HG03342 (cell line): Measurements from ENCODE around the gene EIF4A2.
A peak's percentile ranks its signal among the peaks of the same experiment; 100 is the strongest.
"Not testable (repeated sequence)": the region's sequence is repeated elsewhere in the genome, so short reads cannot be mapped to it uniquely, and the experiment has no call there.

Experiments
- ATAC-seq: cut with Tn5 transposase; IDR thresholded peaks from one replicate; pipeline ENCODE4 v1.9.1; 2021; ENCODE audit warnings: mild to moderate bottlenecking, moderate library complexity; ENCODE audit not compliant: unreplicated experiment

The EIF4A2 gene

DNA sequence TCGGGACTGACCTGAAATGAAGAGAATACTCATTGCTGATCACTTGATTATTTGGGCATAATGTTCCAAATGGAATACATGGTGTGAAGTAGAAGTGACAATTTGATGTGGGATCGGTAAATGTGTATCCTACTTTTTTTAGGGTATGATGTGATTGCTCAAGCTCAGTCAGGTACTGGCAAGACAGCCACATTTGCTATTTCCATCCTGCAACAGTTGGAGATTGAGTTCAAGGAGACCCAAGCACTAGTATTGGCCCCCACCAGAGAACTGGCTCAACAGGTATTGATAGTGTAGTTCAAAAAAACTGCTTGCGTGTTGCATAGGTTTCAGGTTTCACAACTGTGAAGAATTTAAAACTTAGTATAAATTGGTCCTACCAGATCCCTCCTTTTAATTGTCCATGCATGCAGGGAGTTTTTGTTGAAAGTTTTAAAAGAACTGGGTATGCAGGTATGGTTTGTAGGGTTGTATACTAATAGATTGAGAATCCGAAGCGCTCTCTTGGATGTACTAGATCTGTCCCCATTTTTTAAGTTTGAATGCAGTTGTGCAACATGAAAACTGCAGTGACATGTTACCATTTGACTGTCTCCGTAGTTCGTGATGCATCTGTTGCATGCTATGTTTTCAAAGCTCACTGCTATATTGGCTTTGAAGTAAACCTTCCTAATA is 1.6 kb downstream of the EIF4A2 start:
- no peak for ATAC-seq

GRCh38 chr3:186785495-186786018 is 2.2 kb downstream of the EIF4A2 start:
- ATAC-seq: no peak

- ATAC-seq: no peak
Measured at GRCh38 chr3:186786922-186787321, 3.5 kb downstream of the EIF4A2 start.

DNA sequence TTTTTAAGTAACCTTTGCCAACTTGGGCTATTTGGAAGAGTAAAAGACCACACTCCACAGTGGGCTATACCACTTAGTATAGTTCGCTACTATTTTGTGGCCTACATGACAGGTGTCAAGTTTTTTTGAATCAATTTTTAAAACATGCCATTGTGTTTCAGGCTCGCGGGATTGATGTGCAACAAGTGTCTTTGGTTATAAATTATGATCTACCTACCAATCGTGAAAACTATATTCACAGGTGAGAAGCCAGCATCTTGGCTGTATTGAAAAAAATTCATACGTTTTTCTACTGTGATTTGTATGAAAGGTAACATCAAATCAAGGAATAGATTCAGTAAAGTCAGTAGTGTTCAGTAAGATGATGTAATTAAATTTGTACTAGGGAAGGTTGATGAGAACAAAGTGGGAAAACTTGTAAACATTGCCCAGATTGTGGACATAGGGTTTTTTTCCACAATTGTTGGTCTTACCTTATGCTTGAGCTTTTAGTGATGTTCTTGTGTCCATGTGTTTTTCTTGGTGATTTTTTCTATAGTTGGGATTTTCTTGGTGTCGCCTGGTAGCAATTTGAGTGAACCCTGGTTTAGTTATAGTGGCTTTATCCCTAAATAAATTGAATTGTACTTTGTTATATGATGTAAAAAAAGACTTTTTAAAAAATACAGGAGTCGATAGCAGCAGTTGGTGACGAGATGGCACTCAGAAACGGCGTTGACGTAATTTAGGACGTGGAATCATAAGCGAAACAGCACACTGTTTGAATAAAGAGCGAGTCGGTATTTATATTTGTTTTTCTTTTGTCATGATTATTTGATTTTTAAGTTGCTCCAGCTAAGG is 4.5 kb downstream of the EIF4A2 start:
- ATAC-seq: no peak

GRCh38 chr3:186788482-186789370 is 5.3 kb downstream of the EIF4A2 start:
- no peak for ATAC-seq

DNA sequence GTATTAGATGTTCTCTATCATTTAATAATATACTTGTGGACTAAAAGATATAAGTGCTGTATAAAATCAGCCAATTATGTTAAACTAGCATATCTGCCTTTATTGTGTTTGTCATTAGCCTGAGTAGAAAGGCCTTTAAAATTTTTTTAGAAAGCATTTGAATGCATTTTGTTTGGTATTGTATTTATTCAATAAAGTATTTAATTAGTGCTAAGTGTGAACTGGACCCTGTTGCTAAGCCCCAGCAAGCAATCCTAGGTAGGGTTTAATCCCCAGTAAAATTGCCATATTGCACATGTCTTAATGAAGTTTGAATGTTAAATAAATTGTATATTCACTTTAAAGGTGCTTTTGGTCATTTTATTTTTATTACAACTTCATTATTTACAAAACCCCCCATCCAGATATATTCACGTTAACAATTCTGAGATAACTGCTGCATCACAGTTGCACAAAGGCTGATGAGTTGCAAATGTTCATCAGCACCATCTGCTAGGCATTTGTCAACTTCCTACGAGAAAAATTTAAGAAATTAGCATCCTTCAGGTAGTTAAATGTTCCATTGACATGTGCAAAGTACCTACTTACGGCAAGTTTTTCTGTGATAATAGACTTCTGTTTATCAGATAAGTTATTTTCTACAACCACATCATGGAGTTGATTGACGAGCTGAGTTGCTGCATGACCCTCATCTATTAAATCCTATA is 6.3 kb downstream of the EIF4A2 start:
- no peak for ATAC-seq

GRCh38 chr3:186790261-186790981 is 7.0 kb downstream of the EIF4A2 start:
- ATAC-seq: no peak

DNA sequence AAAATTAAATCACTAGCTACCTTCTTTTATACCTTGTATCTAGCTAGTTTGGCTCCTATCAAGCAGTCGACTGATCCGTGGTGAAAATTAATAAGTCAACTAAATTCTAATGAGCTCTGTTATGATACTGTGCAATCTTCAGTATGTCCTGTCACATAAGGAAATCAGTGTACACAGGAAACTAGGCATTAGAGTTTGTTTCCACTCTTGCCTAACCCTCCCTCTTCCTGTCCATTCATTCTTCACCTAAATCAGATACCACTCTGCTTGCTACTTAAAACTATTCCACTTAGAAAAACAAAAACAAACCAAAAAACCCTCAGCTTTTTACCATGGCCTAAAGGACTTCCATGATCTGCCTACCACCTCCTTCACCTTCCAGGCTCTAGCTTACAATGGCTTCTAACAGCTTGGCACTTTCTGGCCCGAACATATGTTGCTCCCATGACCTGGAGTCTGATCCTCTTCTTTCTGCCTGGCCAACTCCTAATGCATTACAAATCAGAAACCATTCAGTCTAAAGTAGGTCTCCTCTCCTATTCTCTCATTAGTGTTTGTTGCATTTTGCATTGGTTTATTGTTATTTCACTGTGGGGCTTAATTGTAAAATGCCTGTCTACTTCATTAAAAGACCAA is 15.0 kb downstream of the EIF4A2 start:
- ATAC-seq: no peak

DNA sequence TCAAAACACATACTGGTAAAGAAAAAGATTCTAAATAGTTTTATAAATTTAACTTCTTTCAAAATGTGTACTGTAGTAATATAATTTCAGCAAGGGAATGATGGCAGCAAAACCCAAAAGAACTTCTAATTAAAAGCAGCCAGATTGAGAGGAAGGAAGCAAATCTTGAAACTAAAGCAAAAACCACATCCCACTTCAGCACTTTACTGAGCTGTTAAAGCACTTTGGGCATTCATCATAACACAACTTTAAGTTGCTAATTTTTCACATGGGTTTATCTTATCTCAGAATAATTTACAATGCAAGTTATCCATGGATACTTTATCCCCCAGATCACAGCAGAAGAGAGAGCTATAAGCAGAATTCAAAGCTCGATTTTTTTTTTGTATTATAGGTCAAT is 16.9 kb downstream of the EIF4A2 start:
- no peak for ATAC-seq

GRCh38 chr3:186802701-186803100 is 19.3 kb downstream of the EIF4A2 start:
- no peak for ATAC-seq

- ATAC-seq: not testable (repeated sequence)
Measured at GRCh38 chr3:186803447-186803846, 20.1 kb downstream of the EIF4A2 start.

- ATAC-seq: peak; percentile 90
Measured at GRCh38 chr3:186806089-186807055, 23.0 kb downstream of the EIF4A2 start, which contains the start of gene RFC4. Gene RFC4 (minus strand): TSS chr3:186806482. CDS start chr3:186804713, 1,769 bp downstream.

DNA sequence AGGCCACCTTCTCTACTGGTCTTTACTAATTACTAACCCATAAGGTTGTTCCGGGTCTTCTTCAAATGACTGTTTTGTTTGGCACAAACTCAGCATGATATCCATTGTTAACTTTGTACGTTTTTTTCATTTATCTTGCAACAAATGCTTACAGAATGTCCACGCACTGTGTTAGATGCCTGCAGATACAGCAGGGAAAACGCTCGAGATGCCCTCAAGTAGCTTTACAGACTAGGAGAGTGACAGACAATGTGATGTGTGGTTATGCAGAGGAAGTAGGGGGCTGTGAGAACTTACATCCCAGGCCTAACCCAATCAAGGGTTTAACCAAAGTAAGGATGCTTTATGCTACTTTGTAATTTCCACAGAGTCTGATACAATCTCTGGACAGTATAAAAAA is 23.9 kb downstream of the EIF4A2 start:
- no peak for ATAC-seq

DNA sequence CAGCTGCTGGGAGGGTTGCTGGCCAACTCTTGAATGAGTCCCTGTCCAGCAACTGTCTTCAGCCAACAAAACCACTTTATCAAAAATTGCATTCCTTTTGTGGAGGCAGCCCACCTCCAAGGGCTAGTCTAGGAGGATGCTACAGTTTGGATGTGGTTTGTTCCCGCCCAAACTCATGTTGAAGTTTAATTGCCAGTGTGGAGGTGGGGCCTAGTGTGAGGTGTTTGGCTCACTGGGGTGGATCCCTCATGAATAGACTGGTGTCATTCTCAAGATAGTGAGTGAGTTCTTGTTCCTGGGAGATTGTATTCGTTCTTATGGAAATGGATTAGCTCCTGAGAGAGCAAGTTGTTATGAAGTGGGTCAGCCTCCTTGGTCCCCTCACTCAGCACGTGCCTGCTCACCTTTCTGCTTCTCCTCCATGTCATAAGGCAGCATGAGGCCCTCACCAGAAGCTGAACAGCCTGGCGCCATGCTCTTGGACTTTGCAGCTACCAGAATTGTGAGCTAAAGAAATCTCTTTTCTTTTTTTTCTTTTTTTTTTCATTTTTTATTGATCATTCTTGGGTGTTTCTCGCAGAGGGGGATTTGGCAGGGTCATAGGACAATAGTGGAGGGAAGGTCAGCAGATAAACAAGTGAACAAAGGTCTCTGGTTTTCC is 27.1 kb downstream of the EIF4A2 start:
- no peak for ATAC-seq

DNA sequence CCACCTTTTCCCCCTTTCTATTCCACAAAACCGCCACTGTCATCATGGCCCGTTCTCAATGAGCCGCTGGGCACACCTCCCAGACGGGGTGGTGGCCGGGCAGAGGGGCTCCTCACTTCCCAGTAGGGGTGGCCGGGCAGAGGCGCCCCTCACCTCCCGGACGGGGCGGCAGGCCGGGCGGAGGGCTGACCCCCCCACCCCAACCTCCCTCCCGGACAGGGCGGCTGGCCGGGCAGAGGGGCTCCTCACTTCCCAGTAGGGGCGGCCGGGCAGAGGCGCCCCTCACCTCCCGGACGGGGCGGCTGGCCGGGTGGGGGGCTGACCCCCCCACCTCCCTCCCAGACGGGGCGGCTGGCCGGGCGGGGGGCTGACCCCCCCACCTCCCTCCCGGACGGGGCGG is 27.9 kb downstream of the EIF4A2 start:
- not testable (repeated sequence) for ATAC-seq

DNA sequence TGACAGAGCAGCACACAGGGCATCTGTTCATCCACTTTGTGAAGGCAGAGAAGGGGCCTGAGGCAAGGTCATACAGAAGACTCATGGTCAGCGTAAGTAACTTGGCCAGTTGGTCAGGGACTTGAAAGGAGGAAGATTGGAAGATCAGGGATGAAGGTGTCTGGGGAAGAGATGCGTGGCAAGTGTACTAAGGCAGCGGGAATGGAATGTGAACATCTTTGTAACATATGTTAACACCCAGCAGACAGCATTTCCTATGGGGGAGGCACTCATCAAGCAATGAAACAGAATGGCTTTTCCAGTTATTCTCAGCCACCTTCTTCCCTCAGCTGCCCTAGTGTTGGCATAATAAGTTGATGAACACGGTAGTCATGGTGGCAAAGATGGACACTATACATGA is 30.7 kb downstream of the EIF4A2 start:
- ATAC-seq: no peak

GRCh38 chr3:186815435-186815834 is 32.1 kb downstream of the EIF4A2 start:
- ATAC-seq: no peak

- ATAC-seq: no peak
Measured at GRCh38 chr3:186818516-186818915, 35.1 kb downstream of the EIF4A2 start.
